ENCODE data around the gene PLAC8. TPM values are rescaled to one million over a fixed set of nuclear protein-coding genes. Genes with fewer than 3 reads are reported as not detected.

PLAC8 gene
- total and polyA plus RNA-seq, 7 donors: 0.13 to 1.6 (median 0.88) TPM

- 4 to 5% (median 4%) methylated on average over 18 of the region's 18 CpGs for WGBS, 3 donors
- DNase-seq (peak; percentile 78 to 86), ATAC-seq (peak; percentile 94 to 99 (median 96))
- Histone ChIP-seq H3K27me3 (ENCODE audit: insufficient read depth in 3 of 3, low read length in 2 of 3) (peaks cover 0 to 4% (median 0%) of the 10 kb centered on the region in 3 donors), H3K27ac (no peak overlapping the region), H3K4me3 (peak overlapping the region; percentile 75), H3K36me3 (ENCODE audit: insufficient read depth in 1 of 2, low read depth in 1 of 2) (no peaks in the 10 kb centered on the region), H3K9me3 (no peaks in the 10 kb centered on the region), H3K4me1 (peaks cover 3% of the 10 kb centered on the region)
- intact Hi-C loops (cut with DNase I): no loop called here
- peak; percentile 57 for TF ChIP-seq CTCF (IDR thresholded peaks at IDR 0.05)
These were observed 4.1 kb downstream of the PLAC8 start for GRCh38 chr4:83110223-83110945.

- ATAC-seq (peak; percentile 76 to 89 (median 78)), DNase-seq (peak; percentile 28 to 58)
- intact Hi-C loops (cut with DNase I): no loop called here
- Histone ChIP-seq H3K27me3 (ENCODE audit: insufficient read depth in 3 of 3, low read length in 2 of 3) (peaks cover 0 to 4% (median 0%) of the 10 kb centered on the region in 3 donors), H3K9me3 (no peaks in the 10 kb centered on the region), H3K27ac (no peak overlapping the region), H3K36me3 (ENCODE audit: insufficient read depth in 1 of 2, low read depth in 1 of 2) (no peaks in the 10 kb centered on the region), H3K4me1 (peaks cover 3% of the 10 kb centered on the region), H3K4me3 (peak overlapping the region; percentile 75)
- TF ChIP-seq CTCF (IDR thresholded peaks at IDR 0.05): no peak
- 3 to 7% (median 5%) methylated on average over 40 to 64 of the region's 64 CpGs for WGBS, 3 donors
These were observed 4.9 kb downstream of the PLAC8 start for GRCh38 chr4:83109480-83110222.

GRCh38 chr4:83108101-83108861, 6.2 kb downstream of the PLAC8 start:
- Histone ChIP-seq H3K4me1 (peaks cover 3% of the 10 kb centered on the region), H3K36me3 (ENCODE audit: insufficient read depth in 1 of 2, low read depth in 1 of 2) (no peaks in the 10 kb centered on the region), H3K27ac (no peak overlapping the region), H3K9me3 (no peaks in the 10 kb centered on the region), H3K27me3 (ENCODE audit: insufficient read depth in 3 of 3, low read length in 2 of 3) (peaks cover 0 to 4% (median 0%) of the 10 kb centered on the region in 3 donors), H3K4me3 (no peak overlapping the region)
- WGBS, 3 donors: 91 to 92% (median 92%) methylated on average over 26 of the region's 26 CpGs
- no peak for TF ChIP-seq CTCF (IDR thresholded peaks at IDR 0.05)
- intact Hi-C loops (cut with DNase I): no loop called here
- ATAC-seq (no peak), DNase-seq (no peak)

- ATAC-seq (no peak), DNase-seq (no peak)
- H3K27me3 ChIP-seq (ENCODE audit: insufficient read depth in 3 of 3, low read length in 2 of 3): peaks cover 0 to 4% (median 0%) of the 10 kb centered on the region in 3 donors
- H3K9me3 ChIP-seq: no peaks in the 10 kb centered on the region
- H3K4me3 ChIP-seq: no peak overlapping the region
- no peak for TF ChIP-seq CTCF (IDR thresholded peaks at IDR 0.05)
- peaks cover 3% of the 10 kb centered on the region for H3K4me1 ChIP-seq
- 80 to 86% (median 82%) methylated on average over 9 of the region's 9 CpGs for WGBS, 3 donors
- intact Hi-C loops (cut with DNase I): no loop called here
- H3K36me3 ChIP-seq (ENCODE audit: insufficient read depth in 1 of 2, low read depth in 1 of 2): no peaks in the 10 kb centered on the region
- no peak overlapping the region for H3K27ac ChIP-seq
These were observed 6.9 kb downstream of the PLAC8 start for GRCh38 chr4:83107631-83108030.

Data from psoas muscle (tissue), 8 donors.